ENCODE results near the gene ZMYND10.

DNA sequence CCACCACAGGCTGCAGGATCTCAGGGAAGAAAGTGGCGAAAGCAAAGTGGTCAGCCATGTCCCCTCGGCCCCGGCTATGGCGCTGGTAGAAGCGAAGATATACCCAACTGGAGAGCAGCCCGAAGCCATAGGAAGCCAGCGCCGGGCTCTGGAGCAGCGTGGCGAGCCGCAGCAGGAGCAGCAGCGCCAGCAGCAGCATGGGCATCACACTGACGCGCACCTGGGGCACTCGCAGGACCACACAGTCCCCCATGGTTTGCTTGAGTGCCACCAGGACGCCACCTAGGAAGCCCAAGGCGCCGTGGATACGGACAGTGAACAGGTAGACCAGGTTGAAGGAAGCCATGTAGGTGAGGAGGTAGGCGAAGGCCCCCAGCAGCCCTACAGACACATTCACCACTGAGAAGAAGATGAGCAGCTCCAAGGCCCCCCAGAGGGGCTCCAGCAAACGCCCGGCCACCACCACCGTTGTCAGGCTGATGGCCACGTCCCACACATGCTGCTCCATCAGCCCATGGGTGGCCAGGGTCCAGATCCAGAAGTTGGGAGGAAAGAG is 12.9 kb upstream of the ZMYND10 start:
- no peak for TF ChIP-seq CTCF (conservative IDR thresholded peaks at IDR 0.05; ENCODE audit: low read depth, low read length)
- TF ChIP-seq EZH2 (IDR thresholded peaks at IDR 0.05; ENCODE audit: borderline replicate concordance, low read depth, low read length, poor library complexity, severe bottlenecking): no peak

Measured in A673 (cell line).